Left hindlimb (tissue), 1 donor: ENCODE measurements around the gene ETS2.

Experiments
- DNase-seq: peaks from one replicate; pipeline ENCODE4 v3.0.0-alpha.2; 2018

The ETS2 gene

DNA sequence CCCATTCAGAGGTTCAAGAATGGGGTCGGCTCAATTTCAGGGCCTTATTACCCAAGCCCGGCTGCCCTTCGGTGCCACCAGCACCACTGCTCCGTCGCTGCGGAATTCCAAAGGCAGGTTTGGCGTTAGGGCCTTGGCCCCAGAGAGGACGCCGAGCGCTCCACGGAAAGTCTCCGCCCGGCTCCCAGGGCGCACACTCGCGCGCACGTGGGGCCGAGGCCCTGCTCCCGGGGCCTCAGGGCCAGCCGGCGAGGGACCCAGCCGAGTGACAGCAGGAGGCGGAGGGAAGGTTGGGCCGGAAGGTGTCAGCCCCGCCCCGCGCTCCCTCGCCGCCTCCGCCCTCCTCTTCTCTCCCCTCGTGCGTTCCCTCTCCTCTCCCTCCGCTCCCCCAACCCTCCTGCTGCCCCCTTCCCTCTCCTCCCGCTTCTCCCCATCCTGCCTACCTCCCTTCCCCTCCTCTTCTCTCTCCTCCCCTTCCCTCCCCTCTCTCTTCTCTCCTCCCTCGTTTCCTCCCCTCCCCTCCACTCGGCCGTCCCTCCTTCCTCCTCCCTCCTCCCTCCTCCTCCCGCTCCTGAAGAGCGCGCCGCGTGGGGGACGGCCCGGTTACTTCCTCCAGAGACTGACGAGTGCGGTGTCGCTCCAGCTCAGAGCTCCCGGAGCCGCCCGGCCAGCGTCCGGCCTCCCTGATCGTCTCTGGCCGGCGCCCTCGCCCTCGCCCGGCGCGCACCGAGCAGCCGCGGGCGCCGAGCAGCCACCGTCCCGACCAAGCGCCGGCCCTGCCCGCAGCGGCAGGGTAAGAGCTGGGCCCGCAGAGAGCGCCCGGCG, at the start of gene ETS2:
ETS2 (plus strand) TSS at position 602 of the 825 bp plus-strand sequence. CDS start 4,106 bp downstream, outside the sequence.
- DNase-seq = peak; percentile 93

DNA sequence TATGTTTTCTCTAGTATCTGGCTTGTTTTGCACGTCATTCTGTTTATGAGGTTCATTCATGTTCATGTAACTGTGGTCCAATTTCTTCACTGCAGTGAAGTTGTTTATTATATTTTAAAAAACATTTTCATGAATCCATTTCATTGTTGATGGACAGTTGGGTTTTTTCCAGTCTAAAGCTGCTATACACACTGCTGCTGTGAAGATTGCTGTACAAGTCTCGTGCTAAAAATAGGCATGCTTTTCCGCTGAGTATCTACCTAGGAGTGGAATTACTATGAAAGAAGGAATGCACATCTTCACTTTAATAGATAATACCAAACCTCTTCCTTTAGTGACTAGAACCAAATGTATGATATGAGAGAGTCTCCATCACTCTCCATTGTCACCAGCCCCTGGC, 49.0 kb upstream of the ETS2 start:
- no peak for DNase-seq

DNA sequence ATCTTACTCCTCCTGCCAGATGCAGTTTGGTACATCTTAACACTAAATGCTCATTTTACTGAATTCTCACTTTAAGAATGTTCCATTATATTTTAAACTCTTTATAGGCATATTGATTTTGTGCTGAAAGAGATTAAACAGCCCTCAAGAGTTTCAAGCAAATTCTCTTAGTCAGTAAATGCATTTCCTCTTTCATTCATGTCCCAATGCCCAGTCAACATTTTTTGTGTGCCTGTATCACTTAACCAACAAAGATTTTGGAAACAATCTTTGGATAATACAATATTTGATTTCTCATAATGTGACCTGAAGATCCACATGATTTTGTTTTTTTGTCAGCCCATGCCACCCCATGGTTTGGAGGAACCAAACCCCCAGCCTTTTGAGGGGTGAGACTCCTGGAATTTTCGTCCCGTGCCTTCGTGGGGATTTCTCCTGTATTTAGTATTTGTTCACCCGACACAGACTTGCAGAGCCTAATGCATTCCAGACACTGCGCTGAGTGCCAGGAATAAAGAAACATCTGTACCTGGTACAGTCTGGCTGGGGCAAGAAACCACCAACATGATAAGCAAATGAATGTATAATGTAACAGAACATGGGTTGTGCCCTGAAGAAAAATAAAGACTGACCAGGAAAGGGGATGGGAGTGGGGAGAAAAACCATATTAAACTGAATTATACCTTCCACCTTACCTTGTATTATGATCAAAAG, 47.1 kb upstream of the ETS2 start:
- no peak for DNase-seq

- DNase-seq = no peak
Measured at GRCh38 chr21:38759413-38759812, 46.3 kb upstream of the ETS2 start.

DNA sequence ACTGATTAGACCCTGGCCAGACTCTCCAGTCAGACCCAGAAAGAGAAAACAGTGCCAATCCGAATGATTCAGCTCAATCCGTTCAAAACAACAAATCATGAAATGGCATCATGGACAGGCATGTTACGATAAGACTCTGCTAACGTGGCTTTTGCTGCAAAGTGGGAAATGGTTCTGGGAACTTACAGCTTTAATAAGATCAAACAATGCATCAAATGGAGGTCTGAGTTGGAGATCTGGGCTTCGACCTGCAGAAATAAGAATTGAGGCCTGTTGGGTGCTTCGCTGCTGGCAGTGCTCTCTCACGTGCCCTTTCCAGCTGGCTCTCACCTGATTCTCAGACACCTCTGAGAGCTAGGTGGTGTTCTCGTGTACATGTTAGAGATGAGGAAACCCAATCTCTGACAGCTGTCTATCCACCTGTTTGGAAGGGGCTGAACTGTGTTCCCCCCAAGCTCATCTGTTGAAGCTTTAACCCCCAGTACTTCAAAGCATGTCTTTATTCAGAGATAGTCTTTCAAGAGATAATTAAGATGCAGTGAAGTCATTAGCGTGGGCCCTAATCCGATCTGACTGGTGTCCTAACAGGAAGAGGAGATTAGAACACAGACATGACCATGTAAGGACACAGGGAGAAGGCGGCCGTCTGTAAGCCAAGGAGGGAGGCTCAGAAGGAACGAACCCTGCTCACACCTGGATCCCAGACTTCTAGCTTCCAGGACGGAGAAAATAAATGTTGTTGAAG, 45.5 kb upstream of the ETS2 start:
- no peak for DNase-seq

DNA sequence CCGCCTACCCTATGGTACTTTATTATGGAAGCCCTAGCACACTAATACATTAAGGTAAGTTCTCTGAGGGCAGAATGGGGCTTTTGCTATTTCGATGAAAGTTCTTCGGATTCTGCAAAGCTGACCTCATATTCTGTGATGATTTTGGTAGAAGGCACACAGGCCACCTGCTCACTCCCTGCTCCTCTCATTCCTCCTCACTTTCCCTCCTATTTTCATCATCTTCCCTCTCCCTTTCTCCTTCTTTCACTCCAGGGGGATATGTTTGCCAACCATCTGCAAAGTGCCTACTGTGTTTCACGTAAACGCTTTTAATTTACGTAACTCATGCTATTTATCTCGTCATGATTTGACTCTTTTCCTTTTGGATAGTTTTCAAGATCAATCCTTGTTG, 45.0 kb upstream of the ETS2 start:
- no peak for DNase-seq

GRCh38 chr21:38761531-38761930, 44.2 kb upstream of the ETS2 start:
- no peak for DNase-seq

DNA sequence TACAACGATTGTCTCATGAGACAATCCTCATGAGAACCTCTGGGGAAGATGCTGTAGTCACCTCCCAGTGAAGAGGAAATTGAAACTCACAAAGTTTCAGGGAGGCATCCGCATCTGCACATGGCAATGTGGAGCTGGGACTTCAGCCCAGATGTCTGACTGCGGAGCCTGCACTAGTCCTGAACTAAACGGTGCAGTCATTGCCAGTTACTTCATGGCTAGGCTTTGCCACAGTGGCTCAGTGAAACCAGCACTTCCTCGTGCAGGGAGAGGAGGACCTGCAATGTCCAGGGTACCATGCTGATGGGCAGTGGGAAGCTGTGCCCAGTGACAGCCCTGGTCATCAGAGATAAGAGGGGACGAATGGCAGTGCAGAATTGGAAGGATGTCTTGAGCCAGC, 40.7 kb upstream of the ETS2 start:
- DNase-seq = no peak

- DNase-seq = no peak
Measured at GRCh38 chr21:38766987-38767722, 38.6 kb upstream of the ETS2 start.

DNA sequence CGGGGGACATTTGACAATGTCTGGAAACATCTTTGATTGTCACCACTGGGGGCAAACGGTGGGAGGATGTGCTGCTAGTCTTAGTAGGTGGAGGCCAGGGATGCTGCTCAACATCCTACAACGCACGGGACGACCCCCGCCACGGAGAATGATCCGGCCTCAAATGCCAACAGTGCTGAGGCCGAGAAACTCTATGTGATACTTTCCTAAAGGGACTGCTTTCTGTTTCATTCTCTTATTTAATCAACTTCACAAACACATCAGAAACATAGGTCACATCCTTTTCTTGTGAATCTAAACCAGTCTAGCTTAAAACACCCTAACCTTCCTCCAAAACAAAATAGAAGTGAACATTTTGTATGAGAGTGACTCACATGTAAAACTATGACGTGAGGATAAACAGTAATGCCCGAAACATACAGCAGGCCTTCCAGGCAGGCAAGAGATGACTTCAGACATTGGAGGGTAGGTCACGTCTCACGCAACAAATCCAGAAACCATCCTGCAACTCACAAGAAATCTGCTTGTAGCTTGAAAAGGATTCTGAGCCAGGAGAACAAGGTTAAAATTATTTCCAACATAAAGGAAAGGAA, 37.2 kb upstream of the ETS2 start:
- no peak for DNase-seq

GRCh38 chr21:38769191-38769780, 36.4 kb upstream of the ETS2 start:
- peak; percentile 68 for DNase-seq

GRCh38 chr21:38770660-38771059, 35.1 kb upstream of the ETS2 start:
- no peak for DNase-seq

GRCh38 chr21:38771536-38771935, 34.2 kb upstream of the ETS2 start:
- DNase-seq = no peak

DNA sequence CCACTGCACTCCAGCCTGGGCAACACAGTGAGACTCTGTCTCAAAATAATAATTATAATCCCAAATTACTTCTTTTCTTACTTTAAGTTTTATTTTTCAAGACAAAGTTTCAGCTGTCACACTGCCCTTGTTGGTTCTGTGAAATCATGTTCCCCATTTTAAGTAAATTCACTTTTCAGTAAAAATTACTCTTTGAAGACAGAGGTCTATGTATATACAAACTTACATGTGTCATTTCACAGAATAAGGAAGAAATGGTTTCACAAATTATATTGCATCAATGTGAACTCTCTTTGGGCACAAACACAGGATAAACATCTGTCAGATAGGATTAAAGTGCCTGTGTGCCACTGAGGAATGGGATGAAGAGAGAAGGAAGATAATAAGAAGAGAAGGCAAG, 33.1 kb upstream of the ETS2 start:
- no peak for DNase-seq

GRCh38 chr21:38773099-38774061, 32.3 kb upstream of the ETS2 start:
- no peak for DNase-seq

GRCh38 chr21:38774152-38774551, 31.6 kb upstream of the ETS2 start:
- DNase-seq = no peak

- DNase-seq = no peak
Measured at GRCh38 chr21:38774586-38775285, 31.0 kb upstream of the ETS2 start.

DNA sequence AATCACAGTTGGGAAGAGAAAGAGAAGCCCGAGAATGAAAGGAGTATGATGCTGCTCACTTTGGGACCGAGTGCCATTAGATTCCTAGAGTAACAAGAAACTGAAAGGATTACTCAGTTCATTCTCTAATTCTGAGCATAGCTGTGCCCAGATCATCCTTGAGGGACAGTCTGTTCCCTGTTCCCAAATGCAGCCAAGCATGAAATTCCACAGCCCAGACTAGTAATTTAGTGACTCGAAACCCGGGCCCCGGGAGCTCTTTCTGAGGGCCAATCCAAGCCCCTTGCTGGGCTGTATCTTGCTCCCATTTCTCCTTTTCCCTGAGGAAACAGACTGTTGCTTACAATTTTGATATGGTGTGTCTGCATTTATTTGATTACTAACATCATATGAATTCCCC, 30.0 kb upstream of the ETS2 start:
- no peak for DNase-seq

DNA sequence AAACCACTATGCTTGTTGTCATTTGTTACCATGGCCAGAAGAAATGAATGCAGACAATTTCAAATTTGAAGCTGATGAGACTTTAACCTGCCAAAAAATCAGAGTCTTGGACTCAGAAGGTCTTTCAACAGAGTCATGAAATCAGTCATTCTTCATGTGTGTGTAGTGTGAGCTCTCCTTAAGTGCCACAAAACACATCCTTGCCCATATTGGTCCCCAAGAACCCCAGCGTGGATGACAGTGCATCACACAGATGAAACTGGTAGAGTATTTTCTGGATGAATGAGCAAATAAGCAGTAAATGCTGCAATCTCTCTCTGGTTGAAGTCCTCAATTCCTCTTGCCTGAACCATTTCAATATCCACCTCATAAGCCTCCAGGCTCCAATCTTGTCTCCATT, 28.7 kb upstream of the ETS2 start:
- DNase-seq = no peak

- DNase-seq = no peak
Measured at GRCh38 chr21:38777531-38777930, 28.2 kb upstream of the ETS2 start.
